GM19372 (cell line): ENCODE measurements around the gene PKNOX2.

Experiments used
- ATAC-seq: cut with Tn5 transposase; IDR thresholded peaks from one replicate; pipeline ENCODE4 v1.9.1; 2021; ENCODE audit warnings: mild to moderate bottlenecking, low read depth, moderate library complexity; ENCODE audit not compliant: unreplicated experiment

Gene PKNOX2

DNA sequence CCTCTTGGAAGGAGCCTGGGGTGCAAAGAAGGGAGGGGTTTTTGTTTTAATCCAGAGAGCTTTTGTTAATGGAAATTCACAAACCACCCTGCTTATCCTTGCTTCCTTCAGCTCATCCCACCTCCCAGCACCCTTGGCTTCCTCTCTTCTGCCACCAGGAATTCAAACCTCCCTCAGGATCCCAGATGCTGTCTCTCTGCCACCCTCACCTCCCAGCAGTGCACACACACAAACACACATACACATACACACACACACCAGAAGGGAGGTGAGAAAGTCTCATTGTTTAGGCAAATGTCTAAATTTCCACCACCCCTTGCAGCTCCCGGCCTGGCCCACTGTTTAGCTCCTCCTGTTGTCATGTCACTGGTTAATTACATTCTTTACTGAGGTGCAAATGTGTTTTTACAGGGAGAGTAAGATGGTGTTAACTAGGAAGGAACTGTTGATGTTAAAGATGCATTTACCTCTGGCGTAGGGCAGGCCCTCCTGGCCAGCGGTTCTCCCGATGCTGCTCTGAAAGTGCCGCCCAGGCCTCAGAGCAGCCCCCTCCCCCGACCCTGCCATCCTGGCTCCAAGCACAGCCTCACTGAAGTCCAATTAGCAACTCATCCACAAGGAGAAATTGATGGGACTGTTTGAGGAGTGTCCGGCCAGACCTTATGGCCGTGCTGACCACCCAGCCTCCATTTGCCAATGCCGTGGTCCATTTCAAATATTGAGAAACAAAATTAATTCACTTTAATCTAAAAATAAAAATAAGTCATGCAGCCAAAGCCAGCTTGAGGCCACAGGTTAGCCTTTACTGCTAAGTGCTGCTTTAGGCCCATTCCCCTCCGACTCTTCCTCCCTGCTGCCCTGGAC is 166.1 kb downstream of the PKNOX2 start:
- ATAC-seq, result no peak

DNA sequence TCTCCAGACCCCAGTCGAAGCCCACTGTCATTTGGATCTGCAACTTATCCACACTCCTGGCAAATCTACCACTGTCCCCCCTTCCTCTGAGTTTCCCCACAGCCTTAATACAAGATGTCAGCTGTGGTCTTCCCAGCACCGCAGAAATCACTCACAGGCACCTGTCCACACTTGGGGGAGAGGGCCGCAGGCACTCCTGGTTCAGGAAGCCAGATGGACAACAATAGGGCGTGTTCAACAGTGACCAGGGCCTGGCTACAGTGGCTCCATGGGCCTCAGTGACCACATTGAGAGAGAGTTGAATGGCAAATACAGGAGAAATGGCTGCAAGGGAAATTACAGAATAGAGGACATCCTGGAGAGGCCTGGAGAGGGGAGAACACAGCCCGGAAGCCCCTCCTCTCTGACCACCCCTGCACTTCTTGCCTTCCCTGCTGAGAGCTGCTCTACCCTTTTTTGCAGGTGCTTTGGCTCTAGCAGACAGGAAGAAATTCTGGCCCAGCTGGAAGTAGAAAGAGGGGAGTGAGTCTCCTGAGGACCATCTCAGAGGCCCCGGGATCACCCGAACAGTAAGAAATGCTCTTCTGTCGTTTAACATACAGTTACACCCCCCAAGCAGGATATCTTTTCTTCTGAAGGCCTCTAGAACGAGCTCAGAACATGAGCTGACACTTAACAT is 166.9 kb downstream of the PKNOX2 start:
- ATAC-seq, result no peak

DNA sequence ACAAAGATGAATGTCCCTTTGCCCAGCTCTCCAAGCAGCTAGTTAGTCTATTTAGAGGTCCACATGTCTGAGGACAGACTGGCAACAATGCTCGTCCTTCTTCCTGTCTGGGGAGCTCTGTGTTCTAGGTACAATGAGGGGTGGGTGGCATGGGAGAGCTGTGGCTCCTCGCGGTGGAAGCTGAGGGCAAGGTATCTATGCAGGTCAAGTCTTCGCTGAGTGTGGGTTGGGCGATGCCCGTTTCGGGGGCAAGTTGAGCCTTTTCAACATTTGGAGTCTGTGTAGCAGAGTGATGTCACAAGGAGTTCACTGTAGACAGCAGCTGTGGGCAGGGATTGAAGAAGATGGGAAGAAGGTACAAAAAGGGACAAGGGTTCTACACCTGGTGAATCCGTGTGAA is 168.3 kb downstream of the PKNOX2 start:
- no peak for ATAC-seq

DNA sequence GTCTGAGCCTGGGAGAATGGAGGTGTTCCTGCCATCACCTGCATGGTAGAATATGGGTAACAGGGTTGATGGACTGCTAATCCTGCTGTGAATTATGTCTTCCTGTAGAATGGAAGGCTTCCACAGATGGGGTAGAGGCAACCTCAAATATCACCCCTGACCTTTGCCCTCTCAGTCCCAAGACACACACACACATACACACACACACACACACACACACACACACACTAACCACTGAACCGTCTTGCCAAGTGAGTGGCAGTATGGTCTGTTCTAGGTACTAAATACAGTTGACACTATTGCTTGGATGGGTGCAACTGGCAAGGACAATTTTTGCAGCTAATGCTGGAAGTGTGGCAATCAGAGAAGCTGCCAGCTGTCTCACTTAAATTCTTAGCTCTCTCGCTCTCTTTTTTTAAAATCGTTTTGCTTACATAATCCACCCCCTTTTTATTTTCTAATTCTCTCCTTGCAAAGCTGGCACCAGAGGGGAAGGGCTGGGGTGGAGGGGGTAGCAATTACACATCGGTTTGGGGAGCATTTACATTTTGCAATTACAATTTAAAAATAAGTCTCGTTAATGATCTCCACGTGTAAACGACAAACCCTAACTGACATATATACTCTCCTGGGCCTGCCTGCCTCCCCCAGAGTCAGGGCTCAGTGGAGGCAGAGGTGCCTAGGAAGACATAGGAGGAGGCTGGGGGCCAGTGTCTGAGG is 169.0 kb downstream of the PKNOX2 start:
- ATAC-seq, result no peak

DNA sequence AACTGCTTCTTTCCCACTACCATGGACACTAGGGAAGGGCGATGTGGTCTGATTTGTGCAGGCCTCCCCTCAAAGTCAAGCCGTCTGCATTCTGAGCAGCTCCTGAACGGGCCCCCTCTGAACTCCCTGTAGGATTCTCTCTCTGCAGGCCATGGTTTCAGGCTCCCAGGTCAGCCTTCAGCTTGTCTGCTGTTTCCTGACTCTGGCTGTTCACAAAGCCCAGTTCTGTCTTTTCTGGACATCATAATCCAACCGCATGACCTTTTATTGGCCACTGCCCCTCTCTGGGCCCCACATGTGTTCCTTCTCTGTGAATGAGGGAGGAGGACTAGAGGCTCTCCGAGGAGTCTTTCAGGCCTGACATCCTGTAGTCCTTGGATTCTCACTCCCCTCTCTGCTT is 170.6 kb downstream of the PKNOX2 start:
- no peak for ATAC-seq

DNA sequence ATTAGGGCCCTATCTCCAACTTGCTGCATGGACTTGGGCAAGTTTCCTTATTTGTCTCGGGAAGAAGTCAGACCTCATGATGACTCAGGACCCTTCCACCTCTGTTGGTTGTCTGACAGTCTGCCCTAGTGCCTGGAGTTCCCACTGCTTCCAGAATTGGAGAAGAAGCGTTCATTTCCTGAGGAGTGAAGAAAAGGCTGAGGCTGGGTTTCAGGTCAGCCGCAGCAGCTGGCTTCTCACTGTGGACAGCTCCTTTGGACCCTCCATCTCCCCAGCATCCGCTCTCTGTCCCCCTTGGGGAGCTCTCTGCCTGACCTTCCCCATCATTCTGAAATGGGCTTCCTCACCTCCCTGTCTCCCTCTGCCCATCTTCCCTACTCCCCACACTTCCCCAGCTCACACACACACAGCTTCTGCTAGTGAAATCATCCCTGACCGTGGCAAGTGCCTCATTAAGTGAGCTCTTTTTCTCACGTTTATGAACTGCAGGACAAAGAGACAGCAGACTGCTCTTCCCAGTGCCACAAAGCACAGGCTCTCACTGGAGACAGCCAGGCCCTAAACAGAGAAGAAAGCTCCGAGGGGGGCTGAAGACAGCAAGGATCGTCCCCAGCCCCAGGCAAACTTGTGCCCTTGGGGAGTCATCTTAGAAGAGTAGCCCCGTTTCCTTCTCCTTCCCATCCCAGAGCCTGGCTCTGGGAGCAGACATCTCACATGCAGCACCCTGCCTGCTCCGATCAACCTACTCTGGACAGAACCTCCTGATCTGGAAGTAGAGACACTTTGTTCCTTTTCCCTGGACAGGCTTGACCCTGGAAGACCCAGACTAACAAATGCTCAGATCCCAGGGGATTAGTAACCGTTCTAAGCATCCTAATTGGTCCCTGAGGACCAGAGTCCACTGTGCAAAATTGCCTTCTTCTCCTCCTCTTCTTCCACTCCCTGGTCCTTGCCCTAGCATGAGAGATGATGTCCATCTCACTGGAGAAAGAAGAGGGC is 173.6 kb downstream of the PKNOX2 start:
- no peak for ATAC-seq

DNA sequence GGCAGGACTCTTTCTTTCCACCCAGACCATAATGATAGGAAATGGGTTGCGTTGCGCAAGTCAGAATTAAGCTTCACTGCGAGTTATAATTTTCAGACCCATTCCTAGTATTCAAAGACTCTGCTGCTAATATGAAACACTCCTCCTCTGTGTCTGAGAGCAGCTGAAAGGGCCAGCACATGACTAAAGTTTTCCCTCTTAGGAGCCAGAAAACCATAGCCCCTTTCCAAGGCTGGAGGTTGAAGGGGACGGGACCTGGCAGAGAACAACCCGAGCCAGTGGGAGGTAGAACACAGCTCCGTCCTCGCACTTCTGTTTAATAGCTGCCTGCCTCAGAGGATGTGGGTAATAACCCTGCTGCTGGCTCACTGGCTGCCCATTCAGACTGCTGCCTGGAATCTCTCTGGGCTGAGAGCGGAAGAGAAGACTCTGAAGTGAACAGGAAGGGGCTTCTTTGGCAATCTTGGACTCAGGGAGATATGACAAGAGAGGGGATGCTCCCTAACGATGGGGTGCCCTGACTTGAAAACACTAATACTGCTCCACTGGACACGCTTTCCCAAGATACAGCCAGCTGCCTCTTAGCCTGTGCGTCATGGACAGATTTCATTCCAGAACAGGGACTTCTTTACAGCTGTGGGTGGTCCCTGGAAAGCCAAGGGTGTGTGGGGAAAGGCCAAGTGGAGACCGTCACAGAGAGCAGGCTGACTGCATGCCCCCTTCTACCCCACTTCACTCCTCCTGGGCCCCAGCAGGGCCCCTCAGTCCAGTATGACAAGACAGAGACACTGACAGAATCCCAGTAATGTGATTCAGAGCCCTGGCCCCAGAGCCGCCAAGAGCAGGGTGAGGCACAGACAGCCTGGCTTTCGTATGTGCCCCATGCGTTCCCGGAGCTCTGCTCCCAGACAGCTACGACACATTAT is 174.6 kb downstream of the PKNOX2 start:
- ATAC-seq, result no peak

DNA sequence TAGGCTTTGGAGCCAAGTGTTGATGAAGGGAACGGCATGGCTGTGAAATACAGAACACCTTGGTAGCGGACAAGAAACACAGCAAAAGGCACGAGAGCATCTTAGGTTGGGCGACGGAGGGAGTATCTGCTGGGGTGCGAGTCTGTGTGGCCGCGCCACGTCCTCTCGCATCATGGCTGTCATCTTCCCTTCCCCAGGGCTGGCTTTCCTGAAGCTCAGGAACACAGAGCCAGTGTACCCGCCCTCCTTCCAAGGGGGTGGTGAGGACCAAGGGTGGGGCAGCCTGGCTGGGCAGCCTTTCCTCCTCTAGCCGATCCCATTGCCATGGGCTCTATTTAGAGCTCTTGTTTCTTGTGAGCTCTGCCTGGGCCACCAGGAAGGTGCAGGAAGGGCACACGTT is 177.1 kb downstream of the PKNOX2 start:
- ATAC-seq, result no peak

DNA sequence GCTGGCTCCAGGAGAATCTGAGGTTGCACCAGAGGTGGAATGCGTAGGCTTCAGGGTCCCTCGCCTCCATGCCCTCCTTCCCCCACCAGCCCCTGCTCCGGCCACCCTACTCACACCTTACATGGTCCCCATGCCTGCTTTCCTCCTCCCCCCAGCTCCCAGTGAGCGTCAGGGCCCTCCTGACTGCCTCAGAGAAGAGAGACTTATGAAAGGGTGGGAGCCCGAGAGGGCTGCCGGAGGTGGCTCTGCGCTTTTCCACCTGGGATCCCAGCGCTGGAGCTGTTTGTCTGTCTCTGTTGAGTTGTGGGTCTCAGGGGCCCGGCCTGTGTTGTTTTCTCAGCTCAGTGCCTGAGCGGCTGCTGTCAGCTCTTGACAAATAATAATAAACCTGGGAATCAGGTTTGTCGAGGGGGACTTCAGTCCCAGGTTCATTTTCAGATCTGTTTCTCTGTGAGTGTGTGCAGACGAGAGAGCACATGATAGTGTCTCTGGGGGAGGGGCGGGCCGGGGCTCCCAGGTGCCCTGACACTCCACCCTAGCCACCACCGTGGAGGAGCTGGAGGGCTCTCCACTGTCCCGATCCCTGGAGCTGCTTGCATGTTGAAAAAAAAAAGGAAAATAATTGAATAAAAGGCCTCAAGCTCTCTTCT is 177.9 kb downstream of the PKNOX2 start:
- ATAC-seq, result no peak

DNA sequence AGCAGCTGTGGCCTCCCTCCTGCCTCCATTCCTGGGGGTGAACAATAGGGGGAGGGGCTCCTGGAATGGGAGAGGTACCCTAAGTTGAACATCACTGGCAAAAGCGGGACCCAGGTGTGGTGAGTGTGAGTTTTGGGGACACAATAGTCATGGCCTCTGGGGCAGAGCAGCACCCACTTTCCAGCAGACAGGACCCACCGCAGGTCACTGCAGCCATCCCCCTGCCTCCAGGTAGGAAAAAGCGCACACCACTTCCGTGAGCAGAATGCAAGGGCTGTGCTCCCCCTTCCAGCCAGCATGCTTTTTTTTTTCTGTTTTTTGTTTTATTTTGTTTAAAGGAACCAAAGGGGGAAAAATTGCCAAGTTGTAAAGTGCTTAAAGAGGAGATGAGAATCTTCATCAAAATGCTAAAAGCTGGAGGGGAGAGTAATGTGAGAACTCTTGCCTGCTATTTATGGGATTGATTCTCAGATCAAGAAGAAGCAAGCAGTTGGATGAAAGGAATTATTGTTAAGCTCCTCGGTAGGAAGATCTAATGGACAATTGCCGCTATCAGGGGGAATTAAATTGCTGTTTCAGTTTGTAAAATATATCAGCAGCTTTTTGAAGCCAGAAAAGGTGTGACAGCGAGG is 178.7 kb downstream of the PKNOX2 start:
- ATAC-seq, result no peak

DNA sequence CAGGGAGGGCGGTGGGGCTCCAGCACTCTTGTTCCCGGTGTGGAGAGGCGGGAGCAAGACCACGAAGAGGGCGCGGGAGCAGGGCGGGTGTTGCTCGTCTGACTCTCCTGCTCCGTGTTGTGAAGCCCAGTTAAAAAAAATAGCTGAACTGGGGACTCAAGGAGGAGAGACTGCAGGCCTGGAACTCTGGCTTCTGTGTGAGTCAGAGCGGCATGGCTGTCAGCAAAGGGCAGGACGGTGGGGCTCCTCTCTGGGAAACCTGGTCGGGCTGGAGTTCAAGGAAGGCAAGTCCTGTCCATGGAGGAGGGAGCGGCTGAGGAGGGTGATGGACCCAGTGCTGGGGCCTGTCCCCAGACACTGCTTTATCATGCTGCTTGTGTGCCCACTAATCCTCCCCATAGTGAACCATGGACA is 179.2 kb downstream of the PKNOX2 start:
- no peak for ATAC-seq

DNA sequence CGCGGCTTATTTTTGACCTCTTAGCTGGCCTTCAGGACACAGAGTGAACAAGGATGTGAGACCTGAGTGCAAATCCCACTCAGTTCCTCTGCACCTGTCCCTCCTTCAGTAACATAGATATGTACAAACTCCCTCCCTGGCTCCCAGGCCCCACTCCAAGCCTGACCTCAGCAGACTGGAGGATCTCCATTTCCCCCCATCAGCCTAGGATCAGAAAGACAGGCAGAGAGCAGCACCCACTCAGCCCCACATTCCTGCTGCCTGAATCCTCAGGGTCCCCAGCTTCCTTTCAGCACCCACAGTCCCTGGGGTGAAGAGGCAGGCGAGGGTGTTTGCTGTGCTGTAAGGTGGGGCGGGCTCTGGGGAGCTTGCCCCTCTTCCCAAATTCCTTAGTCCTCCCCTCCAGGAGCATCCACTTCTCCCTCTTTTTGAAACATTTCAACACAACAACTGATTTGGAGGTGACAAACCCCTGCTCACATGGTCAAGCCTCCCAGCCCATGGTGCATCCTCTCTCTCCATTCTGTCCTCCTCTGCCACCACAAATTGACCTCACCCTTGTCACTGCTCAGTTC is 180.4 kb downstream of the PKNOX2 start:
- ATAC-seq, result no peak

DNA sequence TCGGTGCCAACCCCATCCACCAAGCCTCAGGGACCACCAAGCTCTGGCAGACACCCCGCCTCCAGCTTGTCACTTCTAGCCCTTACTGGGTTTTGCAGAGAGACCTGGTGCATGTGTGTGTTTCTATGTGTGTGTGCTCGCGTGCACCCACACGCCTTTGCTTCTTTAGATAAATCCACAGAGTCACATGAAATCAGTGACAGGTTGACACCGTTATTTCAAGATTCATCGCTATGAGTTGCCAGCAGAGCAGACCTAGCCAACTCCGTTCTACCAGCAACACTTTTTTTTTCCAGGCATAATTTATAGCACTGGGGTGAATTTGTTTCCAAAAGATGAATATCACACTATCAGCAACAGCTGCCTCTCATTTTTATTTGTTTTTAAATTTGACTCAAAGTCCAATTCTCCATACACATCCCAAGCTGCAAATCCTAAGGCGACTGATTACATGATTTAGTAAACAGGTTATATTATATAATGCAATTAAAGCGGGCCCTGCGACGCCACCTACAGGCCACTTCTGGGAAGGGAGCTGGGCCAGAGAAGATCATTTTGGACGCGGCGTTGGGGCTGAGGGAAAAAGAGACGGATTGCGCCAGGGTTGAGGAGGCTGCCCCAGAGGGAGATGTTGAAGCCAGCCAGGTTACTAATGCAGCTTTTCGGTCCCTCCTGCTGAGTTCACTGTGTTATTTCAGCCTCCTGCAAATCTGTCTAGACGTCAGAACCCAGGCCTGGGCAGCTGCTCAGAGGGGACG is 181.0 kb downstream of the PKNOX2 start:
- no peak for ATAC-seq

DNA sequence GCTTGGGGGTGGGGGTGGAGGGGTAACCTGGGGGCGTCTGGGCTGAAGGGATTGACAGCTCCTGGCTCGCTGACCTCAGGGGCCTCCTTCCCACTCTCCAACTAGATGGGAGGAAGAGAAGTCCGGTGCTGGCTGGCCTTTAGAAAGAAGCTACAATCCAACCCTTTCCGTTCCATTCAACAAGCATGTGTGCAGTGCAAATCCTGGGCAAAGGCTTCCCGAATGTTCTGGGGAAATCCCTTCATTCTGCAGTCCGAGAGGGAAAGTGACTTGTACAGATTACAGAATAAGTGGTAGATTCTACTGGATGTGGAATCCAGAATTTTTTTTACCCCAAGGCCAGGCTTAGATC is 181.6 kb downstream of the PKNOX2 start:
- no peak for ATAC-seq

DNA sequence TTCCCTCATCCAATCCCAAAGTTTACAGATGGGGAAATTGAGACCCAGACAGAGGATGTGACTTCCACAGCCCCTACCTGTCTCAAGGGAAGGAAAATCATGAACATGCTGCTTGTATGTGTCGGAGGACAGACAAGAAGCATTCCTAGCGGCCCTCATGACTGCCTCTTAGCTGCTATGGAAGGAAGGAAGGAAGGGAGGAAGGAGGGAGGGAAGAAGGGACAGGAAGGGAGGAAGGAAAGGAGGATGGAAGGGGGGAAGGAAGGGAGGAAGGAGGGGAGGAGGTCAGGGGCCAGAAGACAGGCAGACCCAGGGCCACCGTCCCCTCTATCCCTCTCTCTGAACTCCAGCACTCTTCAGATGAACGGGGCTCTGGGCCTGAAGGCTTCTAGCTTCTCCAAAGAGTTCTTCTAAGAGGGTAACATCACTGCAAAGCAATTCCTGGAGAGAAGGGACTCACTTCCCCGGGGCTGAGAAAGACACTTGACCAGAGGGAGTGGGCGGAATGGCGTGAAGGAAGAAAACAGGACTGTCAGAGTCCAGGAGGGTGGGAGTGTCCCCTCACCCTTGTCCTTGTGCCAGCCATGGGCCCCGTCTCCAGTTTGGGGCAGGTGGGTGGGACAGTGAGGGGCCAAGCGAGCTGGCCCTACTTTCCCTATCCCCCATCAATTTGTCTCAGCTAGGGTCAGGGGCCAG is 182.2 kb downstream of the PKNOX2 start:
- ATAC-seq, result no peak

DNA sequence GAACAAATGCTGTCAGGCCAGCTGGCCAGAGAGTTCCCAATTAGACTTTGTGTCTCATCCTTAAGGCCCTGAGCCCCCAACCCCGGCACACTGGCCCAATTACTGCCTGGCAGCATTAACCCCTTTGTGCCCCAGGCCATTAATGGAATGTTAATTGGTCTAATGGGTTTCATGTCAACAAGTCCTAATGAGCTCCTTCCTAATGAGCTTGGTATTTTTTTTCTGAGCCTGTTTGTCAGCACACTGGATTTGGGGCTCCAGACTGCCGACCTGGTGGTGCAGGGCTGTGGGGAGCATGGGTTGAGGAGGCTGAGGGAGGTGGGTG is 182.7 kb downstream of the PKNOX2 start:
- ATAC-seq, result no peak

DNA sequence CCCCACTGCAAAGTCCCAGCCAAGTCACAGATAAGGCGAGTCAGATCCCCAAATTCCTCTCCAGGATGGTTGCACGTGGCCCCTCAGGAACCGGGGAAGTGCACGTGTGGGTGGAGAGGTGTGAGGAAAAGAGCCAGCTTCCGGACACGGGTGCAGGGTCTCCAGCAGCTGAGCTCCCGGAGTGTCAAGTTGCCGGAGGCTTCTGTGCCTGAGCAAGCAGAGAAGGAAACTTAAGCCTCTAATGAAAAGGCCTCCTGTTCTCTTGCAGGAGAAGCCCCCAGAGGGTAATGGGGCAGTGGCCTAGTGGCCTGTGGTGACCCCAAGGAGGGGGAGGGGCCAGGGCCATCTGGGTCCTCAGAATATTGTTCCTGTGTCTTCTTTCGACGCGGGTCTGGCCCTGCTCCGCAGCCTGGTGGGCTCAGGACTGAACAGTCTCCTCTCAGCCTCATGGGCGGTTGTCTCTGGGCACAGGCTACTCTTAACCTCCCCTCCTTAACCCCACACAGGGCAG is 183.6 kb downstream of the PKNOX2 start:
- no peak for ATAC-seq
